GM18499 (cell line): Measurements from ENCODE around the gene PRLH.
"Not testable (repeated sequence)": the region's sequence is repeated elsewhere in the genome, so short reads cannot be mapped to it uniquely, and the experiment has no call there.

Experiments
- ATAC-seq: cut with Tn5 transposase; IDR thresholded peaks from one replicate; pipeline ENCODE4 v1.9.1; 2021; ENCODE audit warnings: moderate number of reproducible peaks; ENCODE audit not compliant: insufficient read depth, unreplicated experiment

PRLH gene

DNA sequence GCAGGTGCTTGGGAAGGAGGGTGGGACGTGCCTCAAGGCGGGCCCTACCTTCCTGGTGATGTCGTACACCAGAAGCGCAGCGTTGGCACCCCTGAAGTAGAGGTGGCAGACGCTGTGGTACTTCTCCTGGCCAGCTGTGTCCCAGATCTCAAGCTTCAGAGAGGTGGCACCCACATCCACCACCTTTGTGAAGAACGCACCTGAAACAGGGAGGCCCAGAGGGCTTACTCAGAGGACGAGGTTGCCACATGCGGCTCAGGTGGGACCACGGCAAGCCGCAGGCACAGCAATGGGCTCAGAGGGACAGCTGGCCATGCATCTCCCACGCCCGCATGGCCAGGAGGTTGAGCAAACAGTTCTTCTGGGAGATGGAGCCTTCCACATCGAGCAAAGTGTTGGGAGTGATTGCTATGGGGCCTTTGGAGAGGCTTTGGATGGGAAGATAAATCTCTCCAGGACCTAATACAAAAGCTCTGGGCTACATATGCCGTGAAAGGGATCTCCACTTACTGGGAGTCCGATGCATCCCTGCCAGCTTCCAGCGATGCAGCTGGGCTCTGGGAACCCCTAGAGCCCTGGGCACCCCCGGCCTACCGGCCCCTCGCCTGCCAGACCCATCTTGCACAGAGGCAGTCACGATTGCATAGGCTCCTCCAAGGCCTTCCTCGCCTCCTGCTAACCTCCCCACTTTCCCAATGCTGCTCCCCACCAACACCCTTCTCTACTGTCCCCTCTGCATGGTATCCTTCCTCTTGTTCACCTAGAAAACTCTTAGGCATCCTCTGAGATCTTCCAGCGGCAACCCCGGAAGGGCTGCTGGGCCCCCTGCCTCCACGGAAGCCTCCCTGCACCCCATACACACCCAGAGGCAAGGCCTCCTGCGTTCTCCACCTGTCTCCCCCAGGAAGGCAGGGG is 11.8 kb downstream of the PRLH start:
- ATAC-seq: no peak

DNA sequence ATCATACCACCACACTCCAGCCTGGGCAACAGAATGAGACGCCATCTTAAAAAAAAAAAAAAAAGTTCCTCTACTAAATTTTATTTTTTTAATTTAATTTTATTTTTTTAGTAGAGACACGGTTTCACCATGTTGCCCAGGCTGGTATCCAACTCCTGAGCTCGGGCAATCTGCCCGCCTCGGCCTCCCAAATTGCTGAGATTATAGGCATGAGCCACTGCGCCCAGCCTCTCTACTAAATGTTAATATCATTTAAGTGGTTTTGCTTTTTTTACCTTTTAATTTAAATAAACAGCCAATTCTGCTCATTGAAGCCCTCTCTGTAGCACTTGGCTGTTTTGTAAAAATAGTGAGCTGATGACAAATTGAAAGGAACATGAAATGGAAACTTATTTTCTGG is 15.0 kb downstream of the PRLH start:
- no peak for ATAC-seq

DNA sequence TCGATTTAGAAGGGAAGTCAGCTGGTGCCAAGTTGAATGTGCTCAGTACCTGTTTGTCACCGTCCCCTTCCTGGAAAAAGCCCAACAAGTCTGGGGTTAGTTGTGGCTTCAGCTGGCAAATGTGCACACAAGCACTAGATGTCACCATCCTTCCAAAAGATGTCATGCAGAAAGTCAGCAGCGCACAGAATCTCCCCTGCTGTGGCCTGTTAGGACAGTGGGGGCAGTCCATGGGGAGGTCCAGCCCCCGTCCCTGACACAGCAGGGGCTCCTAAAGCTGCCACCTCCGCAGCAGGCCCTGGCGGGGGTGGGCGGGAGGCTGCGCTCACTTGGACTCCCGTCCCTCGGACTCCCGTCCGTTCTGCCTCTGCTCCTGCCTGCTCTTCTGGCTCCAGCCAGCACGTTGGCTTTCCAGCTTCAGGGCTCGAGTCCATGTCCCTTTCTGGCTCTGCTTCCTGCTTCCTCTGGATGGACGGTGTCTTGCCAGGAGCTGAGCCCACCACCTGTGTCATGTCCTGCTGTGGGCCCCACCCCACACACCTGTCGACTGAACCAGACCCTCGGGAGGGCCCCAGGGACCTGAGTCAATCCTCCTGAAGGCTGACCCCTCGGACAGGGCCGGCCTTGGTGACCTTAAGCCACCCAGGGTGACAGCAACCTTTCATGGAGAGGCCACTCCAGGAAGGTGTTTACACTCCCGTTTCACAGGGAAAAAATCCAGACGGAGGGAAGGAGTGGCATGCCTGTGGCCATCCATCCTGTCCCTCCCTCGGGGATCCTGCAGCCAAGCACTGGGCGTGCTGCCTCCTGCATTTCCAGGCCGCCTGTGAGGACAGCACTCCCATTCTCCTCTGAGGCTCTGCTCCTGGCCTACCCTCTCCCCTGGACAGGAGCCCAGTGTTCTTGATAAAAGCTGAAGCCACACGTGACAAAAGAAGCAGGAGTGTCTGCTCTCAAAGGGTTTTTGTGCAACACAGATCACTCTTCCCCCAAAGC is 15.7 kb downstream of the PRLH start:
- no peak for ATAC-seq

DNA sequence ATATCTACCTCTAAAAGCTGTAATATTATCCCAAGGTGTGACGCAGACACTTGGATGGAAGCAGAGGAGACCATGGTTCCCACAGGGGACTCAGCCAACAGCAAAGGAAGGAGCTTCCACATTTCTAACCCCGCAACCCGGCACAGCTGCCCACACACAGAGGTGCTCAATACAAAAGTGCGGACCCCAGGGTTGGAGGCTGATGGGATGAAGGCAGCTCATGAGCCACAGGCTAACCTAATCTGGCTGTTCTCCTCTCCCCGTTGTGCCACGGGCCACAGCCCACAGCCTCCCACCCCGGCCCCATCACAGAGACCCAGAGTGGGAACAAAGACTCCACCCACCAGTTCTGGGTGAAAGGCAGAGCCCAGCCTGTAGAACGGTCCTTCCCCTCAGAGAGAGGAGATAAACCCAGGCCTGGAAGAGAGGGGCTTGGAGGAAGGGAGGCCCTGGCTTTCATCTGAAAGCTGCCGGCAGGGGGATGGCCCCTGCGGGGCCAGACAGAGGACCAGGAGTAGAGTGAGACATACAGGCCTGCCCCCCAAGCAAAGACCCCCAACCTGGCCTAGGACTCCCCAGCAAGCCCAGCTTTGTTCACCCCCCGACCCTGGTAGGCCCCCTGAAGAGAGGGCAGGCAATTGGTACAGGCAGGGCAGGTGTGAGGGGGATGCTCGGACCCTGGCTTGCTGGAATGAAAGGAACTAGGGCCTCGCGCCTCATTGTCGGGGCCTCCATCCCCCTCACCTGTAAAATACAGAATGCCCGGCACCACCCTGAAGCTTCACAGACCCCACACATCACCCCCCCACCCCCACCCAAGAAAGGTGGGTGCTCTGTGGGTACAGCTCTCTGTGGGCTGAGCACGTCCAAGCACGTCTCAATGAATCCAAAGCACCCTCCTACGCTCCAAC is 17.3 kb downstream of the PRLH start:
- ATAC-seq: no peak

DNA sequence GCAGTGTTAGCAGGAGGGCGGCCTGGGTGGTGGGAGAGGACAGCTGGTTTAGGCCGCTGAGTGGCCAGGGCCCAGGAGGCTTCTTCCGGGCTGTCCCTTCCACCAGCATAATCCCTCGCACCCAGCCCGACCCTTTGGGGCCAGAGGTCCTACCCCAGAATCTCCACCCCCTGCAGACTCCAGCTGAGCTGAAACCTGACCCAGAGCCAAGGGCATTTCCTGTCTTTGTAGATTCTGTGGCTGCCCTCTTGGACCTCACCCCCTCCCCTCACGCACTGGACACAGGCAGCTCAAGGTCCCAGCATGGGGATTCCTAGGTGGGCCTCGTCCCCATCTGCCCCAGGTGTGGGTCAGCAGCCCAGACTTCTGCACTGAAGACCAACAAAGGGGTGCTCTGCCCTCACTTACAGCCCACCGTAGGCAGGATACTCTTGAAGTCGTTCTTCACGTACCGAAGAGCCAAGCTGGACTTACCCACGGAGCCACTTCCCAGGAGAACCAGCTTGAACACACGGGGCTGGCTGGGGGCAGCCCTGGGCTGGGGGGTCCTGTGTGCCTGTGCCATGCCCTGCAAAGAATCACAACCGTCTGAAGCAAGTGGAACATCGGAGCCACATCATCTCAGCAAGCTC is 19.3 kb downstream of the PRLH start:
- no peak for ATAC-seq

DNA sequence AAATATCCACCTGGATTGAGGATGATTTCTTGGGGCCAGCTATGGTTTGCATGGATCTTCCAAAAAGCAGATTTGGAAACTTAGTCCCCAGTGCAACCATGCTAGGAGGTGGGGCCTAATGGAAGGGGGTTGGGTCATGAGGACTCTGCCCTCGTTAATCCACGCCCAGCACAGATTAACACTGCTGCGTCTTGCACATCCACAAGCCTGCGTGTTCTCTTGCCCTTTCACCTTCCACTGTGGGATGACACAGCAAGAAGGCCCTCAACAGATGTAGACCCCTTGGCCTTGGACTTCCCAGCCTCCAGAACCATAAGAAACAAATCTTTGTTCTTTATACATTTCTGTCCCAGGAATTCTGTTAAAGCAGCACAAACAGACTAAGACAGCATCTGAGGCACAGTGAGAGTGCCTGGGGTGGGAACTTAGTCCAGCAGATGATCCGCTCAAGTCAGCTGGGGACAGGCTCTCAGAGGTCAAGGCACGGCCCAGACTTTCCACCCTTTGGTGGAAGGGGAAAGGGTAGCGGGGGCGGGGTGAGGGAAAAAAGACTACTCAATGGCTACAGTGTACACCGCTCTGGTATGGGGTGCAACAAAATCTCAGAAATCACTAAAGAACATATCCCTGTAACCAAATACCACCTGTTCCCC is 21.8 kb downstream of the PRLH start:
- ATAC-seq: no peak

DNA sequence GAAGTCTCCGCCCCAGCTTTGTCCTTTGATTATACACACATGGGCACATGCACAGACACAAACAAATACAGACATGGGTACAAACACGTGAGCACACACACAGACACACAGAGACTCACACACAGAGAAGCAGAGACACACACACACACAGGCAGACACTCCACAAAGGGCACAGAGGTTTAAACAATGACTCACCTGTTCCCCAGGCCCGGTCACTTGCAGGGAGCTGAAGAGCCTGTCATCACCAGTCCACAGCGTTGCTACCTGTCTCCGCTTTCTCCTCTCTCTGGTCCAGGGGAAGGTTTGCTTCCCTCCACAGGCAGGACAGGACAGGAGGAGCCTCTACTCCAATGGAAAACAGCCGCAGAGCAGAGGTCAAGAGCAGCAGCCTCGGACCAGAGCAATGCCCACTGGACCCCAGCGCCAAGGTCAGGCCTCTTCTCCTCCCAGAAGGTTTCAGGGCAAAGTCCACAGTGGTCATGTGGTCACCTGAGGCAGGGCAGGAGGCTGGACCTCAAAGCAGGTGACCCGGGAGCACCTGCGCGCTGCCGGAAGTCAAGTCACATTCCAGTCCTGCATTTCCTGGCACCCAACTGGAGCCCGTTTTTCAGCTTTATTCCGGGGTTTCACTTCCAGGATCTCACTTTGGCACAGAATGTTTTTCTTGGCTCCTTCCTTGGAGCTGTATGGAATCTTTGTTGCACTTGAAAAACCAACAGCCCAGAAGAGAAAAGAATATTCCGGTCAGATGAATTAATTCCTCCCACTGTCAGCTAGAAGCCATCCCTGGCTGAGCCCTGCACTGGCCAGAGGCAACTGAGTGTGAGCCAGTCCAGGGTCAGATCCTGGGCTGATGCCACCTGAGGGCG is 24.1 kb downstream of the PRLH start, which contains the start of gene RAB17:
Gene RAB17, minus strand, starts transcription at position 463 of the 869 bp plus-strand sequence. CDS start 4,580 bp downstream, outside the sequence.
- ATAC-seq: no peak

DNA sequence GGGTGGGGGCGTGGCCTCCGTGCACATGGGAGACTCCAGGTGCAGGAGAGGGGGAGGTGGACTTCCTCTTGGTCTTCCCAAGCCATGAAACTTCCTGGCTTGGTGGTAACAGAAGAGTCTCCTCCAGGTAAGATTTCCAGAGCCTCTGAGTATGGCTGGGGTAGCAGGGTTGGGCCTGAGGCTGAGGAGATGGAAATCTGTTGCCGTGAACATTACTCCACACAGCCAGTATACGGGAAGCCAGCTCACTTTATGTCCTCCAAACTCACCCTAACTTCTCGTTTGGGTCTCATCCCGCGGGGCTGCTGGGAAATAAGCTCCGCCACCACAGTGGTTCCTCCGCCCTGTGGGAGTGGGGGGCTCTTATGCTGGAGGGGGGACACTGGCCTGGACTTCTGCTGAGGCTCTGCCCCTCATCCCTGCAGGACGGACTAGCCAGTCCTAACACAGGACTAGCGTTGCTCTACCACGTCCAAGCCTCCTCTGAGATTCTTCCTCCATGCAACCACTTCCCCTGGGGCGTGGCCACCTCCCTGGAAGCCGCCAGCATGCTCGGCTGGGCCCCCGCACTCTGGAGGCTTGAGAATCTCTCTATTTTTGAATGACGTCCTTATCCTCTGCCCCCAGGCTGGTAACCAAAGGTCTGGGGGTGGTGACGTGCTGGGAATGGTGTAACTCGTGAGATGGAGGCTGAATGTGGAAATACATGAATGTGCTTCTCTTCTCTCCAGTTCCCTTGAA is 24.9 kb downstream of the PRLH start:
- ATAC-seq: no peak

DNA sequence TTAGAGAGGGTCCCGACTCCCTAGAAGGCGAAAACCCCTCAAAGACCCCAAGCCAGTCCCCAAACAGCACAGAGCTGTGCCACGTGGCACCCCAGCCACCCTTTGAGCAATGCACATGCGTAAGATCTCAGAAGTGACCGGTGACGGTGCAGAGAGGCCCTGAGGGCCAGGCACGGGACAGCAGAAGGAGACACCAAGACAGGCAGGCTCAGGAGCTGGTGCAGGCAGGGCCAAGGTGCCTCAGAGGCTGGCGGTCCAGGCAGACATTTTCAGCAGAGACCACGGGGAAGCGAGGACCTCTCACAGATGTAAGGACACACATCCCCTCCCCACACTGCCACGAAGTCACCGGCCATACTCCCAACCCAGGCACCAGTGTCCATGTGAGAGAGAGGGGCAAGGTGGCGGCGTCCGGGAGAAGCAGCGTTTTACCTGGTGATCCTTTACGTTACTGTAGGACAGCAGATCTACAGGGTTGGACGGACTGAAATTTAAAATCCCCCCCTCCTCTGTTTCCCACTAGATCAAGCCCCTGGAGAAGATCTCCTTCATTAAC is 26.1 kb downstream of the PRLH start:
- ATAC-seq: no peak

DNA sequence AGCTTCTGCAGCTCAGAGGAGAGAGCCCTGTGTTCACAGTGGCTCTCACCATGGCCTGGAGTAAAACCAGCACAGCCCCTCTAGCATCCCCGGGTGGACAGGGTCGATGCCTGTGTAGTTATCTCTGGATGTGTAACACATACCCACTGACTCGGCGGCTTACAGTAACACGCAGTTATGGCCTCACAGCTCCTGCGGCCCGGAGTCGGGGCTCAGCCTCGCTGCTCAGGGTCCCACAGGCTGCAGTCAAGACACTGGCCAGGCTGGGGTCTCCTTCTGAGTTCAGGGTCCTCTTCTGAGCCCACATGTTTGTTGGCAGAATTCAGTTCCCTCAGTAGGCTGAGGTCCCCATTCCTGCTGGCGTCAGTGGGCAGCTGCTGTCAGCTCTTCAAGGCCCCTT is 26.7 kb downstream of the PRLH start:
- ATAC-seq: no peak

DNA sequence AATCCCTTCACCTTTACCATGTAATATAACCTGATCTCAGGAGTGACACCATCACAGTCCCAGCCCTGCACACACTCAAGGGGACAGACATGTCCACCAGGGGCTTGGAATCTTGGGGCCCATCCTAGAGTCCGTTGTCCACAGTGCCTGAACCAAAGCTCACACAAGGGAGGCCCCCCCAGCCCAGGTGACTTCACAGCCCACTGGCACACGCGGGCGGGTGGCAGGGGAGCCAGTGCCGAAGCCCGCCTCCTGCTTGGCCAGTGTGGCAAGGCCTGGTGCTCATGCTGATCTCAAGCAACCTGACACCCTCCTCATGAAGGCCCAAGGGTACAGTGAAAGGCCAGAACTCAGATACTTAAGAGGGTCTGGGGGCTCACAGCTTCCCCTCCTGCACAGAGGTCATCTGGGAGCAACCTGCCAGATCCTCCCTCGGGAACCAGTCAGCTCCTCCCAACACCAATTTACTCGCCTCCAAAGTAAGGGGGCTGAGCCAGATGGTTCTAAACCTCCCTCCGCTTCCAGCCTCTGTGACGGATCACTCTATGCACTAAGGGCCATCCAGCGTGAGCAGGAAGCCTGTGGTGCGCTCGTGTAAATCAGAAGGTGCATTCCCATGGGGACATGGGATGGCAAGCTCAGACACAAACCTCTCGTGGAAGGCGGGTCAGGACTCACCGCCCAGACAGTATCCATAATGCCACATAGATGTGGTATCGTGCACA is 27.4 kb downstream of the PRLH start:
- no peak for ATAC-seq

DNA sequence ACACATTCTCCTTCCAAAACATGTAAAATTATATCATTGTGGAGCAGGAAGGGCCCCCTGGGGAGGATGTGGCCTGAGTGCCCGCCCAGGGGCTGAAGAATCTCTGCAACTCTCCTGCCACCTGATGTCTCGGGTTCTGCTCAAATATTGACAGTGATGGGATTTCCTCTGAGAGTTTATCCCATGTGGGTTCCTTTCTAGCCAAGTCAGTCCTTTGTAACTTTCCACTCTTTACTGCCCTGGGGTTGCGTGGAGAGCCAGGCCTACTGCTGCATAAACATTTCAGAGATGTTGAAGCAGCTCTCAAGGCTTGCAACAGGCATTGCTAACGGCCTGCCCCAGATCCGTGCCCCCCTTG is 28.1 kb downstream of the PRLH start:
- ATAC-seq: no peak

DNA sequence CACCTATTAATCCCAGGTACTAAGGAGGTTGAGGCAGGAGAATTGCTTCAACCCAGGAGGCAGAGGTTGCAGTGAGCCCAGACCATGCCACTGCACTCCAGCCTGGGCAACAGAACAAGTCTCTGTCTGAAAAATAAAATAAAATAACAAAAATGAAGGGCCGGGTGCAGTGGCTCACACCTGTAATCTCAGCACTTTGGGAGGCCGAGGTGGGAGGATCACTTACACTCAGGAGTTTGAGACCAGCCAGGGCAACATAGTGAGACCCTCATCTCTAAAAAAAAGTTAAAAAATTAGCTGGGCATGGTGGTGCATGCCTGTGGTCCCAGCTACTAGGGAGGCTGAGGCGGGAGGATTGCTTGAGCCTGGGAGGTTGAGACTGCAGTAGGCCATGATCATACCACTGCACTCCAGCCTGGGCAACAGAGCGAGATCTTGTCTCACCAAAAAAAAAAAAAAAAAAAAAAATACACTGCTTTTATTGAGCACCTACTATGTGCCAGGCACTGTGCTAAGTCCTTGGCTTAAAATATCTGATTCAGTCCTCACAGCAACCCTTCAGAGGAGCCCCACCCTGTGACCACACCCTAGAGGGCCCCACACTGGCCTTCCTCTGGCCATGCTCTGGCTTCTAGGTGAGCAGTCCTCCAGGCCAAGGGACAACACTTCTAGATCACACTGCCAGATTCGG is 29.6 kb downstream of the PRLH start:
- not testable (repeated sequence) for ATAC-seq

DNA sequence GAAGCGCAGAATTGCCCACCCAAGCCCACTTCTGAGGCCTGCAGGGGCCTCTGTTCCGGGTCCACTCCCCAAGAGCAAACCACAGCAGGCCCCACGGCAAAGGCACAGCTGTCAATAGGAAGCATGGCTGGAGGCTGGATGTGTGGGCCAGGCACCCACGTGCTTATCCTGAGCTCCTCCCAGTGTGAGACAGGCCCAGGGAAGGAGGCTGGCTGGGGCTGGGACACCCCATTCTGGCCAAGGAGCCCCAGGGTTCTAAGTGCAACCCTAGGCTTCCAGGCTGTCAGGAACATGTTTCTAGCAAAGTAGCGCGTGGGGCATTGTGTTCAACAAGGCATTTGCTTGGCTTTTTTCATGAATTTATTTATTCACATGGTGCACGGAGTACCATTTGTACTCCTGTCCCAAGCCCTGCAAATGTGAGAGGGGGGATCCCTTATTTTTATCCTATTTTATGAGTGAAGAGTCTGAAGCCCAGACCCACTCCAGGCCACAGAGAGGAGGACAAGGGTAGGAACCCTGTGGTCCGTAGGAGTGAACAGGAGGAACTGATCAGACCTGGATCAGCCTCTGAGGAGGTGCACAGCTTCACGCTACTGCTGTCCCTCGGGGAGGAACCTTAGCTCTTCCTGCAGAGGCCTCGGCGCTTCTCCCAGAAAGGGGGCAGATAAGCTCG is 30.3 kb downstream of the PRLH start:
- ATAC-seq: no peak
